Hematopoietic multipotent progenitor cell treated with erythropoietin and hydrocortisone succinate and interleukin-3 and kit ligand, for 17 days (in vitro differentiated cells): ENCODE results near the gene STK40.

ENCODE experiments used
- DNase-seq: peaks from one replicate; pipeline ENCODE4 v3.0.0-alpha.2; 2015; ENCODE audit warnings: low spot score

STK40 gene

DNA sequence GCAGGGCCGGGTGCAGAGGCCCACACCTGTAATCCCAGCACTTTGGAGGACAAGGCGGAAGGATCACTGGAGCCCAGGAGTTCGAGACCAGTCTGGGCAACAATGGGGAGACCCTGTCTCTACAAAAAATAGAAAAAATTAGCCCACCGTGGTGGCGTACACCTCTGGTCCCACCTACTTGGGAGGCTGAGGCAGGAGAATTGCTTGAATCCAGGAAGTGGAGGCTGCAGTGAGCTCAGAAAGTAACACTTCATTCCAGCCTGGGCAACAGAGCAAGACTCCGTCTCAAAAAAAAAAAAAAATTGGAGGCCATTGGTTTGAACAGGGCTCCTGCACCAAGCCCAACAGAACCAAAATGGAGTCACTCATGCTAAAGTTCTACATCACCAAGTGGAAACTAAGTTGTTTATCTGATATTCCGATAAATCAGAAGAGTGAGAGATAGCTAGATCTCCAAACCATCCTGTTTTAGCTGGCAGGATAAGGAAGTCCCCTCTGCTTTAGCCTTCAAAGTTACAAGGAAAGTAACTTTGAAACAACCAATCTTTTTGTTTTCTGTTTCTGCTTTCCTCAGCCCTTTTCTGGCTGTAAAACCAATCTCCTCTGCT lies 12.8 kb upstream of the STK40 start:
- DNase-seq: no peak

DNA sequence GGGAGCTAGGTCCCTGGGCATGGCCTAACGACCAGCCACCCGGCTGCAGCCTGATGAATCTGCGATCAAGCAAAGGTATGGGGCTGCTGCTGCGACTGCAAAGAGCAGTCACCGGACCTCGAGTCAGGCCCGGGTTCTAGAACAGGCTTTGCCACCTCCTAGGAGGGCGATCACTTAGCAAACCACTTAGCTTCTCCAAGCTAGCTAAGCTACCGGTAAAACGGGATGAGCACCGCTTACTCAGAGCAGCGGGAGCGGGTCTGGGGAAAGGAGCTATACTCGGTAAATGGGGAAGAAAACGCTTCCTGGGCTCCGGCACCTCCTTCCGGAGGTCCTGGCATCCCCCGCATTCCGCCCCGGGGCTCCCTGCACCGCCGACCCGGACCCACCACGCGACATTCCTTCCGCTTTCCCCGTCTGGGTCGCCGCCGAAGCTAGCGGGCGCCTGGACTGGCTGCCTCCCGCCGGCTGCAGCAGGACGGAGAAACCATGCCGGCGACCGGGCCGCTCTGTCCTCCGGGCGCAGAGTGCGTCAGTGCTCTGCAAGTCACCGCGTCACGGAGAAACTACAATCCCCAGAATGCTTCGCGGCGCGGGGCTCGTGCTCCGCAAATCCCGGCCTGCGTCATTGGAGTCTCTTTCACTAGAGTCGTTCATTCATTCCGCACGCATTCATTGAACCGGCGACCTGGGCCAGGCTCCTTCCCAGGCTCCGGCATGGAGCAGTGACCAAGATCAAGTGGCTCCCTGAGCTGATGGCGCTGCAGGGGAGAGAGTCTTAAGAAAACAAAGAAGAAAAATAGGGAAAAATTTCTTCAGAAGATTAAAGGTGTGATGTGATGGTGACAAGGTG lies 11.9 kb upstream of the STK40 start, which contains the start of gene LSM10:
LSM10 (minus strand) TSS at position 531 of the 853 bp plus-strand sequence. CDS start 3,779 bp downstream, outside the sequence.
- DNase-seq: peak; percentile 95

DNA sequence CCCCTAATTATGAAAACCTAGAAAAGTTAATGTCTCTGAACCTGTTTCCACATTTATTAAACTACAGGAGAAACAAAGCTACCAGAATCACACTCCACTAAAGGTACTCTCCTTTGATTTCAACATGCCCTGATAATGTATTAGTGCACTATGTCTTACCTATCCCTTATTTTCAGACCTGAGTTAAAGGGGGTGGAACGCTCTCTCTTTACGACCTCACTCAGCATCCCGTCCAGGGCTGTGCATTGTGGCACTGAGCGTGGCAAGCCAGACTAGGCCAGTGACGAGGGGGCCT lies 11.3 kb upstream of the STK40 start:
- DNase-seq: no peak

DNA sequence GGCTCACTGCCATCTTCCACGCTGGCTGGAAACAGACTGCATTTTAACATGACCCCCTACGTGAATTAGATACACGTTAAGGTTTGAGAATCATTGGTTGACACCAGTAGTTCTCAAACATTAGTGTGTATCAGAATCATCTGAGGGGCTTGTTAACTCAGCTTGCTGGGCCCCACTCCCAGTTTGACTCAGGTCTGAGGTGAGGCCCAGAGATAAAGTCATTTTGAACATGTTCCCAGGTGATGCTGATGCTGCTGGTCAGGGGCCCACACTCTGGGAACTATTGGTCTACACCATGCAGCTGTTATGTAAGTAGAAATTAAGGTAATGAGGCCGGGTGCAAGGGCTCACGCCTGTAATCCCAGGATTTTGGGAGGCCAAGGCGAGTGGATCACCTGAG lies 10.6 kb upstream of the STK40 start:
- DNase-seq: no peak

DNA sequence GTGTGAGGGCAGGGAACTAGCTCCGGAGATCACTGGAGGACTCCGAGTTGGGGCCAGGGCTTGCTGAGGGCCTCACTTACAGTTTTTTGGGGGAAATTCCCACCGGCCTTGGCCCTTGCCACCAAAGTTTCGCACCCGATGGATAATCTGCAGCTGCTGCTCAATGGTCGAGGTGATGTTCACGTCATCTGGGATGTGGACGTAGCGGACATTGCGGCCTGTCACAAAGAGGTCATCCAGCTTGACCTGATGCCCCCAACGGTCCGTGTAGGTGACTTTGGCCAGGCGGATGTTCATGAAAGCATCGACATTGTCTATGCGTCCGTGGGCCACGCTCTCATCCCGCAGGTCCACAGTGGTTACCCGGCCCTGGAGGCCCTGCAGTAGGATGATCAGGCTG lies 8.0 kb upstream of the STK40 start:
- DNase-seq: no peak

DNA sequence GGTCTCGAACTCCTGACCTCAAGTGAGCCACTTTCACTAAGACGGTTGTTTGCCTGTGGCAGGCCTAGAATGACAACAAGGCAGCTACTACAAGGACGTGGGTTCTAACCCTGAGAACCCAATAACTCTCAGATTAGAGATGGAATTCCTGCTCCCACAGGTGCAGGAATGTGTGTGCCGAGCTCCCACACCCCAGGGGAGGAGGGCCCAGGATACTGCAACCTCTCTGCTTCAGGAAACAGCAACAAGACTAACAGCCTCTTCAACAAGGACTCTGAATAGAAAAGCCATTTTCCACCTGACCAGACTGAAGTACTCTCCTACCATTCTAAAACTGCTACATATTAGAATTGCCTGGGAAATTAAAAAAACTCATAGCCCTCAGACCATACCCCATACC lies 7.1 kb upstream of the STK40 start:
- DNase-seq: no peak

DNA sequence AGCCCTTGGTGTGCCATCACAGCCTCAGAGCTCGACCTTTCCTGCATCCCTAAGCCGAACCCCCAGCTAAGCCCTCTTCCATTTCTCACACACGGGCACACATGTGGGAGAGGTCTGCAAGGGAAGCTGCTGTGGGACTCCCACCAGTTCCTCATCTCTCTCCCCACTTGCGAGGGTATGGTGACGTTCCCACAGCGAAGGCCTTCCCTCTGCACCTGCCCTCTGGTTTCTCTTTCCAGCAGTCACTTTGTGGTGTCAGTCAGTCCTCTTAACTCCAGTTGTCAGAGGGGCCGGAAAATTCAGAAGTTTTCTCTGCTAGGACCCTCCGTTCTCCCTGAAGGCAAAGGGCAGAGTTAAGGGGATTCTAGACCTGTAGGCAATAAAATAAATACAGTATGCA lies 5.5 kb upstream of the STK40 start:
- no peak for DNase-seq

DNA sequence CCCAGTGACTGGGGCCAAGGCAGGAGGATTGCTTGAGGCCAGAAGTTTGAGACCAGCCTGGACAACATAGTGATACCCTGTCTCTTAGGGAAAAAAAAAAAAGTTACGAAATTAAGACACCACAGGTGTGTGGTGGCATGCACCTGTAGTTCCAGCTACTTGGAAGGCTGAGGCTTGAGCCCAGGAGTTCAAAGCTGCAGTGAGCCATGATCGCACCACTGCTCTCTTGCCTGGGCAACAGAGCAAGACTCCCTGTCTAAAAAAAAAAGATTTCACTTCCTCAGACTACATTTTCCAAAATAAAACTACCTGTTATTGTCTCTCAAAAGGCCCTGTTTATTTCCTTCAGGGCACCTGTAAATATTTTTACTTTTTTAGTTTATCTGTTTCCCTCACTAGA lies 4.7 kb upstream of the STK40 start:
- no peak for DNase-seq

DNA sequence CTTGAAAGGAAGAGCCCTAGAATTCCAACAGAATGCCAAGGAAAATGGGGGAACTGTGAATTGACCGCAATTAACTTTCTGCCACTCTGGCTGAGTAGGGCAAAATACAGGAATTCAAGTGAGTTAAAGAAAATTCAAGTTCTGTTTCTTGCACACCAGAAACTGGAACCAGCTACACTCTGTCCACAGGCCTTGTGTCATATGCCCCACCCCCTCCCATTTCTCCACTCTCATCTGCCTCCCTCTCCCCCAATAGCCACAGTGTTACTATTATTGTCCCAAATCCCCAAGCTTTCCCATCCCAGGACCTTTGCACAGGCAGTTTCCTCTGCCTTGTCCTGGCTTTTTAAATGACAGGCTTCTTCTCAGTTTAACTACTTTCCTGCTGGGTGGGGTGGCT lies 4.3 kb upstream of the STK40 start:
- no peak for DNase-seq

DNA sequence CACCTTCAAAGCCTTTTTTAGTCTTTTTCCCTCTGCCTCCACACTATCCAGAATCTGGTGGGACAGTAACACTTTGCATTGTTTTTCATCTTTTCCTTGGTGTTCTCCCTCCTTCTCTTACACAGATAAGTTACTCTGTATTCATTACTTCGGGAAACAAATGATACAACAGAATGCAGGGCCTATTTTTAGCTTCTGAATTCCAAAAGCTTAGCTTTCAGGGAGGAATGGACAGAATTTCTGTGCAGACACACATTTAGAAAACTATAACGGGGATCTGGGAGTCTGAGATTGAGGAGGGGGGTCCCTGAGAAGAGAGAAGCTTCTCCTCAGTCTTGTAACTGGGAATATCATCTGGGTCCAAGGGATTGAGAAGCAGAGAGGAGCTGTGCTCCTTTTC lies 3.5 kb upstream of the STK40 start:
- no peak for DNase-seq

DNA sequence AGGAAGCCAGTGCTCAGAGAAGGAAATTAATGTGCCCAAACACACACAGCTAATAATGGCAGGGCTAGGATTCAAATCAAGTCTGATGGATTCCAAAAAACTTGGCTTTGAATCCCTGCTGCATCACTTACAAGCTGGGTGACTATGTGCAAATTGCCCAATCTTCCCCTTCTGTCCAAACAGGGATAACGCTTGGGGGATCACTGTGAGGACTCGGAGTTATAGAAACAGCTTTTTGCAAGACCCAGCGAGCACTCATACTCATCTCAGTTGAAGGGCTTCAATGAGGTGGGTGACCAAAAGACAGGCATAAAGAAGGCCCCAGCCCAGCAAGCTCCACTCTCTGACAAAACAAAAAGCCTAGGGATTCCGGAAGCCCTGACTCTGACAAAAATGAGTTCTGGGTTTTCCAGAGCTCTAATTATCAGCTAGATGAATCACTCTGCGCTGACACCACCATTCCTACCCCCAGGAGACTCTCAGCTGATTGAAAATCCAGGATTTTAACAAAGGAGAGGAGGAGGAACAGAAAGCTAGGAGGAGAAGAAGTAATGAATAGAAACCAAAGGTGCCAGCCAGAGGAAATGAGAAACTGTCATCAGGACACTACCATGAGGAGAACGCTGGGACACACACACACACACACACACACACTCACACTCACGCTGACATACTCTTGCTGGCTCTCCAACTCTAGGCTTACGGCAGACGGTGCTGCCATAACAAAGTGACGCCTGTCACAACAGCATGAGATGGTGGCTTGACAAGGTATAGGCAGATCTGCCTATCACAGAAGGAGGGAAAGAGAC lies 1.6 kb upstream of the STK40 start:
- DNase-seq: no peak

DNA sequence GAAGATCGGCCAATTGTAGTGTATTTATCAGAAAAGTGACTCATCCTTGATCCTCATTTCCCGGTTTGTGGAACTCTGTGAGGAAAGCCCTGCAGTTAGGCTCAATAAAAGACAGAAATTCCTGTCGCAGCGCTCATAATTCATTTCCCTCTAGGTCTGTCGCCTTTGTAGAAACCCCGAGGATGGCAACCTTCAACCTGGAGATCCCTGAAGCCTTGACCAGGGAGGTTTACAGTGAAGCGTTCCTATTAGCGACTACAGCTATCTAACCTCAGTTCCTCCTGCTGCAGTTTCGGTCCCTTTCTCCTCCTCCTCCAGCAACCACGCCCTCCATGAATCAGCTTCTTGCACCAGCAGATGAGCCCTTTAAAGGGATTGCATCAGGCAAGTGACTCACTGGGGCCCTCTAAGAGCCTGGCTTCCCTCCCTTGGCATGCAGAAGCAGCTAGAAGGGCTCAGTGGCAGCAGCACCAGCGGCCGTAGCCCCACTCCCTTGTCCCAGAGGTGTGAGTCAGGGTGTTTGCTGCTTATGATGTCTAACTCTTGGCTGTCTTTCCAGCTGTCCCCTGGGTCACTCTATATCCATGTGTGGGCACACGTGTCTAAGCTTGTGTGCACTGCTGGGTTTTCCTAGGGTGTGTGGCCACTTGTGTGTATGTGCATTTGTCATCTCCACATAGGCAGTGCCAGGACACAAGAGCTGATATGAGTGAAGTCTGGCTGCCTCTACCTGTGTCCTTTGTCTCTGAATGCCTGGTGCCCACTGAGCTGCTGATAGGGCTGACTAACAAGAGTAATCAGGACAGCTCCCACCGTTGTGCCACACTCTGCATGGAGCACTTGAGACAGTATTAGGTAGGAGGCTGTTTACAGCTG lies 779 bp upstream of the STK40 start:
- DNase-seq: peak; percentile 99

DNA sequence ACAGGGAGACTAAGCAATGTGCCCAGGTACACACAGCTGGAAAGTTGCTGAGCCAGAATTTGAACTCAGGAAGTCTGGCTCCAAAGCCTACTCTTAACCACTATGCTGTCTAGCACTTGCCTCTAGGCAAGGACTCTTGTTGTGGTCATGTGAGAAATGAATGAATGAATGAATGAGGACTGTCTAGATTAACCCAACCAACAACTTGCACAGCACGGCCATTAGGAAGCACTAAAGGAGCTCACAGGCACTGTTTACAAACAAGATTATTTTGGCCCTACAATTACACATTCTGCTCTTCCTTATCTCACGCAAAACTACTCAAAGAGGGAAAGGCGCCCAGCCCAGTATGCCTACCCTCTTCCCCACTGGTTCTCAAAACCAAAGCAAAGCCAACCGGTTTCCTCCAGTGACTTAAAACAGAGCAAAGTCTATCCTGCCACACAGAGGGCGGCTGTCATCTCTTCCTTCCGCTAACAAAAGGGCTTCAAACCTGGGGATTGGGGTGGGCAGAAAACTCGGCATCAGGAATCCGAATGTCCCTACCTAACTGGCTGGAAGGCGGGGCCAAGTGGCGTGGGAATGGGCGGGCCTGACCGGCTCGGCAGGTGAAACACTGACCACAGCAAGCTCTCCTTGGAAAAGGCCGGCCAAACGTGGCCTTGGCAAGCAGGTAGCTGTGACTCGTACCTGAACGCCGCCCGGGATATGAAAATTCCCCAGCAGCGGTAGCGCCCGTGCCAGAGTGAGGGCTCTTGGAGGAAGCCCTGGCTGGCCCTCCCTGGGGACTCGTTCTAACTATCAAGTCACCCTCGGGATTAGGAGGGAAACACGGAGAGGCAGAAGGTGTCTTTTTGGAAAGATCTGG lies 948 bp downstream of the STK40 start:
- peak; percentile 76 for DNase-seq

DNA sequence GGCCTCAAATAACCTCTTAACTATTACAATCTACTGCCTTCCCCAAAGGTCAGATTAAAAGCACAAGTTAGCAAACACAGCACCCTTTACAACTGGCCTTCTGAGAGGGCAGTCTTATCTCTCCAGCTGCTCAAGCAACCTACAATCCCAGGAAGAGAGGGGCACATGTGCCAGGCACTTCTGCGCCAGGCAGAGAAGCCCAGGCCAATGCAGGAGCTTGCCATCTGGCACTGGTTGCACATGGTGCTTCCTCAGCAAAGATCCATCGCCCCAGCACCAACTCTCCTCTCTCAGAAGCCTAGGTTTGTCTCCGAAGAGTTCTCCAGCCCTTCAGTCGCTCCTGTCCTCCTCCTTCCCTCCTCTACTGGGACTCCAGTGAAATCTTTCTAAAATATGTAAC lies 2.5 kb downstream of the STK40 start:
- no peak for DNase-seq

DNA sequence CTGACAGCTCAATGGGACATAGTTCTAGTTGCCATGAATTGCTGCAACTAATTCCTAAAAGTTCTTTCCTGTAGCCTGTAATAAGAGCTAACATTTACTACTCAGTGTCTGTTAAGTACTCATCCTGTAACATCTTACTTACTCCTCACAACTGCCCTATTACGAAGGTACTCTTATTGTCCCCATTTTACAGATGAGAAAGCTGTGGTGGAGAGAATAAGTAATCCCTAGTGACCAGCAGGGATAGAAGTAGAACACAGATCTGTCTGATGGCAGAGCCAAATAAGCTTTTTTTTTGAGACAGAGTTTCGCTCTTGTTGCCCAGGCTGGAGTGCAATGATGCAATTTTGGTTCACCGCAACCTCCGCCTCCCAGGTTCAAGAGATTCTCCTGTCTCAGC lies 3.1 kb downstream of the STK40 start:
- no peak for DNase-seq

DNA sequence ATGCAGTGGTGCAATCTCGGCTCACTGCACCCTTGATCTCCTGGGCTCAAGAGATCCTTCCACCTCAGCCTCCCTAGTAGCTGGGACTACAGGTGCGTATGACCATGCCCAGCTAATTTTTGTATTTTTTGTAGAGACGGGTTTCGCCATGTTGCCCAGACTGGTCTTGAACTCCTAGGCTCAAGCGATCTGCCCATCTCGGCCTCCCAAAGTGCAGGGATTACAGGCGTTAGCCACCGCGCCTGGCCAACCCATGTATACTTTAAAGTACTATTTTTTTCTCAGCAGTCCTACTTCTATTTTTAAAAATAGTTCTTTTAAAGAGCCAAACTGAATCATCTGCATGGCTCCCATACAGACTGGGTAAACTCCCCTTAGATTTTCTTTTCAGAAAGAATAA lies 3.5 kb downstream of the STK40 start:
- no peak for DNase-seq

DNA sequence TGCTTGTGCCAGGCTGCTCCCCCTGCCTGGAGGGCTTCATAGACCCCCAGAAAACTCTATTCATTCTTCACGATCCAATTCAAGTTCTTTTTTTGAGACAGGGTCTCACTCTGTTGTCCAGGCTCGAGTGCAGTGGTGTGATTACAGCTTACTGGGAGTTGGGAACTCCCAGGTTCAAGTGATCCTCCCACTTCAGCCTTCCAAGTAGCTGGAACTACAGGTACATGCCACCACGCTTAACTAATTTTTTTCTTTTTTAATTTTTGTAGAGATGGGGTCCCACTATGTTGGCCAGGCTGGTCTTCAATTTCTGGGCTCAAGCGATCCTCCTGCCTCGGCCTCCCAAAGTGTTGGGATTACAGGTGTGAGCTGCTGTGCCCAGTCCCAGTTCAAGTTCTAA lies 4.3 kb downstream of the STK40 start:
- DNase-seq: no peak

DNA sequence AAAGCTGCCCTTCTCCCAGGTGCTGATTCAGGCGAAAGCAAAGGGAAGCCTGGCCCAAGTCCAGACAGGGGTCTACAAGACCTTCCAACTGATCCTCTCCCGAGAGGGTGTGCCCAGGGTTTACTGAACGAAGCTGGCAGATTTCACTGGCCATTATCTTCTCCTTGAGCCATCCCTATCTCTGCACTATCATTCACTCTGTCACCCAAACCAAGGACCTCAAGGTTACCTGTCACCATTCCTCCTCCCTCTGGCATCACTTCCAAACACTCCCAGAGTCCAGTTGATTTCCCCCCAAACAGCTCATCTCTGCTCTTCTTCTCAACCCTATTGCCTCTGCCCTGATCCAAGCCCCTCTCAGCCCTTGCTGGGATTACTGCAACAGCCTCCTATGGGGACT lies 4.9 kb downstream of the STK40 start:
- DNase-seq: no peak

DNA sequence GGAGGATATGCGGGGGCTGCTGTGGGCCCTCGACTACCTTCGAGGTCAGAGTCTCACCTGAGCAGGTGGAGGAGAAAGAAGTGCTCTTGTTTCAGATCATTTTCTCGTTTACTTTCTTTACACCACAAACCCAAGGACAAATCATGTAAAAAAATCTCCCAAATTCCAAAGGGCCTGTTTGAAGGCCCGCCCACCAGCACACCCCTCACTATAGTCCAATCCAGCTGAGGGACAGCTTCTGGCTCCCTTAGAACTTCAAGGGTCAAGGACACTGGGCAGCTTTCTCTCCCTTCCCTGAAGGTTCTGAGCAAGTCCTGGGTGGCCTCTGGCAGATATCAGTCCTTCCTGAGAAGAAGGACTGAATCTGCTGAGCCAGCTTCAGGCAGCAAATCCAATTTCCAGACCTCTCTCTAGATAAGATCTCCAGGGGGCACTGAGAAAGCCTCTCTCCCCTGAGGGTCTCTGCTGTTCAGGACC lies 5.5 kb downstream of the STK40 start:
- DNase-seq: no peak

DNA sequence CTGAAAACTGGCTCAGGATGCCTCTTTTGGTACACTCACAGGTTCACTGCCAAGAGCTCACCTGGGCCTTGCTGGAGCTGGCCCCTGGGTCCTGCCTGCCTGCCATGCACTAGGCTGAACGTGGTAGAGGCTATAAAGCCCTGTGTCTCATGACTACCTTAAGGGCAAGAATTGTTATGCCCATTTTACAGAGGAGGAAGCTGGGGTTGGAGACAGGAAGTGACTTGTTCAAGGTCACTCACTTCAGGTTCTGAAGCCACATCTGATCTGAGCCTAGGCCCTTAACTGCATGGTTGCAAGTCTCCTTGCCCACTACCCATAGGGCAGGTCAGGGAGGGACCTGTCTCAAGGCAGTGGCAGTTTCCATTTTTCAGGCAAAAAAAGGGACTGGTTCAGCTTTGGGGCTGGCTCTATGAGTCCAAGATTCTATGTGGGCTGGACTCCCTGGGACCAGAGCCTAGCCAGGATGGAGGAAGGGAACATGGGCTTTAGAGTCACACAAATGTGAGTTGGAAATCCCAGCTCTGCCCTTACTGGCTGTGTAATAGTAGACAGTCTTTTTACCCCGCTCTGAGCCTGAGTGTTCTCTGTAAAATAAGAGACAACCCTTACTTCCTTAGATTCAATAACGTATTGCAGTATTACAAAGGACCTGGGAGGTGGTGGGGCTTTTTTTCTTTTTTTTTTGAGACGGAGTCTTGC lies 7.8 kb downstream of the STK40 start:
- no peak for DNase-seq
